GM18499 (cell line): ENCODE data around the gene STAMBP.
"Not testable (repeated sequence)": the region's sequence is repeated elsewhere in the genome, so short reads cannot be mapped to it uniquely, and the experiment has no call there.

Experiments
- ATAC-seq: cut with Tn5 transposase; IDR thresholded peaks from one replicate; pipeline ENCODE4 v1.9.1; 2021; ENCODE audit warnings: moderate number of reproducible peaks; ENCODE audit not compliant: insufficient read depth, unreplicated experiment

The STAMBP gene

GRCh38 chr2:73836141-73836943 lies 7.6 kb downstream of the STAMBP start:
- no peak for ATAC-seq

- ATAC-seq = no peak
Observed at GRCh38 chr2:73837847-73838585, 9.3 kb downstream of the STAMBP start.

GRCh38 chr2:73838889-73839534 lies 10.3 kb downstream of the STAMBP start:
- ATAC-seq = no peak

- no peak for ATAC-seq
Observed at GRCh38 chr2:73839653-73840411, 11.1 kb downstream of the STAMBP start.

GRCh38 chr2:73841912-73842738 lies 13.4 kb downstream of the STAMBP start:
- ATAC-seq = no peak

- ATAC-seq = no peak
Observed at GRCh38 chr2:73842739-73843019, 13.9 kb downstream of the STAMBP start.

- no peak for ATAC-seq
Observed at GRCh38 chr2:73844087-73844486, 15.3 kb downstream of the STAMBP start.

- ATAC-seq = no peak
Observed at GRCh38 chr2:73850009-73850408, 21.2 kb downstream of the STAMBP start.

- no peak for ATAC-seq
Observed at GRCh38 chr2:73851274-73851673, 22.5 kb downstream of the STAMBP start.

GRCh38 chr2:73852020-73852419 lies 23.3 kb downstream of the STAMBP start:
- no peak for ATAC-seq

- no peak for ATAC-seq
Observed at GRCh38 chr2:73855526-73855925, 26.8 kb downstream of the STAMBP start.

GRCh38 chr2:73856214-73856613 lies 27.5 kb downstream of the STAMBP start:
- ATAC-seq = no peak

- ATAC-seq = no peak
Observed at GRCh38 chr2:73859721-73860586, 31.2 kb downstream of the STAMBP start.

- no peak for ATAC-seq
Observed at GRCh38 chr2:73862987-73863386, 34.2 kb downstream of the STAMBP start.

- no peak for ATAC-seq
Observed at GRCh38 chr2:73868204-73868978, 39.6 kb downstream of the STAMBP start.

GRCh38 chr2:73870084-73870483 lies 41.3 kb downstream of the STAMBP start:
- ATAC-seq = no peak

- no peak for ATAC-seq
Observed at GRCh38 chr2:73877071-73877802, 48.5 kb downstream of the STAMBP start.

- ATAC-seq = not testable (repeated sequence)
Observed at GRCh38 chr2:73877984-73878383, 49.2 kb downstream of the STAMBP start.
